ENCODE results near the gene PRTFDC1. TPM values are rescaled to one million over a fixed set of nuclear protein-coding genes. Genes with fewer than 3 reads are reported as not detected.

PRTFDC1 gene
- total and polyA plus RNA-seq, 2 of the 8 experiments (the other 6 are each of a cell fraction or from before 2014, with no cell fraction given): 5.9 to 6.6 TPM

DNA sequence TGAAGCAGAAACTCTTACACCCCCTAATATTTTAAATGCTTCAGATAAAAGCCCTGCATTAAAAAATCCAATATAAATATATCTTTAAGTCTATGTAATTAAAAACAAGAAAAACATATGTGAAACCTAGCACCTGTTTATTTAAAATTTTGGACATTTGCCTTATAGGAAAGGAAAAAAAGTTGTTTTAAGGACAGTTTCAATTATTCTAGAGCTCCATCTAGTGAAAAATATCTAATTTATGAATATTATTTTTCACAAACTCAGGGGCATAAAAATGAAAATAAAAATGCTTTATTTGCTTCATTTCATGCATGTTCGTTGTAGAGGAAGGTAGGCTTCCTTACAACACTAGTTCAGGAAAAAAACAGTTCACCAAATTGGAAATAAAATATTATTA, 37.5 kb upstream of the PRTFDC1 start (continued):
- TF ChIP-seq TAF7 (optimal IDR thresholded peaks at IDR 0.05; ENCODE audit: borderline replicate concordance, low read depth, low read length) (no peak), POLR2AphosphoS5 (IDR thresholded peaks at IDR 0.05; ENCODE audit: low read depth, low read length) (no peak), TCF12 (IDR thresholded peaks at IDR 0.05; ENCODE audit: low read depth, low read length) (no peak), CREB1 (IDR thresholded peaks at IDR 0.05) (no peak)
- TF ChIP-seq, protein P1, sequence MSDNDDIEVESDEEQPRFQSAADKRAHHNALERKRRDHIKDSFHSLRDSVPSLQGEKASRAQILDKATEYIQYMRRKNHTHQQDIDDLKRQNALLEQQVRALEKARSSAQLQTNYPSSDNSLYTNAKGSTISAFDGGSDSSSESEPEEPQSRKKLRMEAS (IDR thresholded peaks at IDR 0.05): no peak

All from H1 (cell line).